ENCODE results near the gene CDKAL1. TPM values are rescaled to one million over a fixed set of nuclear protein-coding genes. Genes with fewer than 3 reads are reported as not detected.
A peak's percentile ranks its signal among the peaks of the same experiment; 100 is the strongest.

Gene CDKAL1
- total and polyA plus RNA-seq, 2 of the 13 experiments (the other 11 are each of a cell fraction or from before 2014, with no cell fraction given): 9.5 to 27.7 TPM

DNA sequence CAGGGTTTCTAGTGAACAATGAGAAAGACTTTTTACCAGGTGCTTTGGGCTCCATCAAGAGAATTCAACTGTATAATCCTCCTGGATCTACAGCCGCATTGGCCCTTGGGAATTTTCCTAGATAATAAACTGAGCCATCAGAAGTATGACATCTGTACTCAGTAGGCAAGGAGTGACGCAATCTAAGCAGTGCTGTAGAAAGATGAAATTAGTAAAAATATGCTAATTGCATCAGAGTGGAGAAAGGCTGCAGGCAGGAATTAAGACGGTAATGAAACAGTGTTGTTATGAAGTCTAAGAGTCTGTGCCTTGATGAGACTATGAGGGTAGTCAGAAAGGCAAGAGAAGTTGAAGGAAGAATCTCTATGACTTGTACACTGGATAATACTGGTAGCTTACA lies 551.4 kb downstream of the CDKAL1 start:
- FAIRE-seq (no peak), ATAC-seq (no peak), DNase-seq (ENCODE audit: low spot score) (no peak)
- Histone ChIP-seq H3K27me3 (ENCODE audit: control insufficient read depth in 1 of 2, insufficient read depth in 2 of 2, low read length in 2 of 2) (no peaks in the 10 kb centered on the region), H2AFZ (ENCODE audit: low read length) (no peak overlapping the region), H3K79me2 (ENCODE audit: insufficient read depth, low read length) (no peaks in the 10 kb centered on the region), H4K20me1 (ENCODE audit: insufficient read depth, low read length) (no peaks in the 10 kb centered on the region), H3K4me3 (replicated peaks in 1 of 3; ENCODE audit: insufficient read depth in 1 of 3, low read depth in 2 of 3, low read length in 3 of 3) (no peak overlapping the region), H3K36me3 (replicated peaks in 1 of 2; ENCODE audit: control insufficient read depth in 1 of 2, insufficient read depth in 2 of 2, low read length in 2 of 2) (peaks cover 0 to 3% of the 10 kb centered on the region in 2 experiments; a peak in 2 of 5 replicates), H3K9ac (ENCODE audit: insufficient read depth, low read depth, low read length) (no peak overlapping the region), H3K4me1 (ENCODE audit: insufficient read depth, low read length) (peaks cover 12% of the 10 kb centered on the region), H3K4me2 (ENCODE audit: low read depth, low read length) (no peak overlapping the region), H3K27ac (ENCODE audit: extremely low read length, insufficient read depth, low read length) (no peak overlapping the region), H3K9me3 (ENCODE audit: low read length) (no peaks in the 10 kb centered on the region)
- TF ChIP-seq NFATC3 (CRISPR knock-in tag; IDR thresholded peaks at IDR 0.05) (no peak), CEBPG (CRISPR knock-in tag; IDR thresholded peaks at IDR 0.05) (0 out of 2 replicates have a peak, but pooled peaks have one; percentile 26), SRSF4 (IDR thresholded peaks at IDR 0.05; ENCODE audit: low read depth, low read length, poor library complexity, severe bottlenecking) (no peak), SRF (IDR thresholded peaks at IDR 0.05; ENCODE audit: low read depth, low read length) (no peak), CEBPB (IDR thresholded peaks at IDR 0.05; ENCODE audit: borderline replicate concordance, low read depth, low read length) (peak; percentile 74; the same call in 1 of the 2 replicates), ZNF343 (CRISPR knock-in tag; IDR thresholded peaks at IDR 0.05) (no peak), HOXD1 (CRISPR knock-in tag; IDR thresholded peaks at IDR 0.05) (no peak), FOXP1 (IDR thresholded peaks at IDR 0.05) (no peak), FOXP1 (CRISPR knock-in tag; IDR thresholded peaks at IDR 0.05) (no peak), ARID2 (CRISPR knock-in tag; IDR thresholded peaks at IDR 0.05; ENCODE audit: borderline replicate concordance) (no peak), ZNF225 (CRISPR knock-in tag; IDR thresholded peaks at IDR 0.05) (no peak)
- TF ChIP-seq, protein P1, sequence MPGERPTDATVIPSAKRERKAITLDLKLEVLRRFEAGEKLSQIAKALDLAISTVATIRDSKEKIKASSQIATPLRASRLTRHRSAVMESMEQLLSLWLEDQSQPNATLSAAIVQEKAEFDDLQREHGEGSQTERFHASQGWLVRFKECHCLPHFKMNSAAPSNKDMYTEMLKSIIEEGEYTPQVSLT (CRISPR knock-in tag; IDR thresholded peaks at IDR 0.05; ENCODE audit: borderline replicate concordance, low read depth): no peak
- TF ChIP-seq, protein P2, sequence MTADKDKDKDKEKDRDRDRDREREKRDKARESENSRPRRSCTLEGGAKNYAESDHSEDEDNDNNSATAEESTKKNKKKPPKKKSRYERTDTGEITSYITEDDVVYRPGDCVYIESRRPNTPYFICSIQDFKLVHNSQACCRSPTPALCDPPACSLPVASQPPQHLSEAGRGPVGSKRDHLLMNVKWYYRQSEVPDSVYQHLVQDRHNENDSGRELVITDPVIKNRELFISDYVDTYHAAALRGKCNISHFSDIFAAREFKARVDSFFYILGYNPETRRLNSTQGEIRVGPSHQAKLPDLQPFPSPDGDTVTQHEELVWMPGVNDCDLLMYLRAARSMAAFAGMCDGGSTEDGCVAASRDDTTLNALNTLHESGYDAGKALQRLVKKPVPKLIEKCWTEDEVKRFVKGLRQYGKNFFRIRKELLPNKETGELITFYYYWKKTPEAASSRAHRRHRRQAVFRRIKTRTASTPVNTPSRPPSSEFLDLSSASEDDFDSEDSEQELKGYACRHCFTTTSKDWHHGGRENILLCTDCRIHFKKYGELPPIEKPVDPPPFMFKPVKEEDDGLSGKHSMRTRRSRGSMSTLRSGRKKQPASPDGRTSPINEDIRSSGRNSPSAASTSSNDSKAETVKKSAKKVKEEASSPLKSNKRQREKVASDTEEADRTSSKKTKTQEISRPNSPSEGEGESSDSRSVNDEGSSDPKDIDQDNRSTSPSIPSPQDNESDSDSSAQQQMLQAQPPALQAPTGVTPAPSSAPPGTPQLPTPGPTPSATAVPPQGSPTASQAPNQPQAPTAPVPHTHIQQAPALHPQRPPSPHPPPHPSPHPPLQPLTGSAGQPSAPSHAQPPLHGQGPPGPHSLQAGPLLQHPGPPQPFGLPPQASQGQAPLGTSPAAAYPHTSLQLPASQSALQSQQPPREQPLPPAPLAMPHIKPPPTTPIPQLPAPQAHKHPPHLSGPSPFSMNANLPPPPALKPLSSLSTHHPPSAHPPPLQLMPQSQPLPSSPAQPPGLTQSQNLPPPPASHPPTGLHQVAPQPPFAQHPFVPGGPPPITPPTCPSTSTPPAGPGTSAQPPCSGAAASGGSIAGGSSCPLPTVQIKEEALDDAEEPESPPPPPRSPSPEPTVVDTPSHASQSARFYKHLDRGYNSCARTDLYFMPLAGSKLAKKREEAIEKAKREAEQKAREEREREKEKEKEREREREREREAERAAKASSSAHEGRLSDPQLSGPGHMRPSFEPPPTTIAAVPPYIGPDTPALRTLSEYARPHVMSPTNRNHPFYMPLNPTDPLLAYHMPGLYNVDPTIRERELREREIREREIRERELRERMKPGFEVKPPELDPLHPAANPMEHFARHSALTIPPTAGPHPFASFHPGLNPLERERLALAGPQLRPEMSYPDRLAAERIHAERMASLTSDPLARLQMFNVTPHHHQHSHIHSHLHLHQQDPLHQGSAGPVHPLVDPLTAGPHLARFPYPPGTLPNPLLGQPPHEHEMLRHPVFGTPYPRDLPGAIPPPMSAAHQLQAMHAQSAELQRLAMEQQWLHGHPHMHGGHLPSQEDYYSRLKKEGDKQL (CRISPR knock-in tag; IDR thresholded peaks at IDR 0.05; ENCODE audit: low read depth): no peak
- TF ChIP-seq, protein P3, sequence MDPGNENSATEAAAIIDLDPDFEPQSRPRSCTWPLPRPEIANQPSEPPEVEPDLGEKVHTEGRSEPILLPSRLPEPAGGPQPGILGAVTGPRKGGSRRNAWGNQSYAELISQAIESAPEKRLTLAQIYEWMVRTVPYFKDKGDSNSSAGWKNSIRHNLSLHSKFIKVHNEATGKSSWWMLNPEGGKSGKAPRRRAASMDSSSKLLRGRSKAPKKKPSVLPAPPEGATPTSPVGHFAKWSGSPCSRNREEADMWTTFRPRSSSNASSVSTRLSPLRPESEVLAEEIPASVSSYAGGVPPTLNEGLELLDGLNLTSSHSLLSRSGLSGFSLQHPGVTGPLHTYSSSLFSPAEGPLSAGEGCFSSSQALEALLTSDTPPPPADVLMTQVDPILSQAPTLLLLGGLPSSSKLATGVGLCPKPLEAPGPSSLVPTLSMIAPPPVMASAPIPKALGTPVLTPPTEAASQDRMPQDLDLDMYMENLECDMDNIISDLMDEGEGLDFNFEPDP (CRISPR knock-in tag; conservative IDR thresholded peaks at IDR 0.05): no peak
- ChIA-PET CTCF (ENCODE audit: low intra/inter-chr PET ratio, low total read pairs) (no interaction called here), POLR2A (no interaction called here)
- intact Hi-C loops (cut with micrococcal nuclease; ENCODE audit: unreplicated experiment): no loop called here
- BruUV-seq (replicated peaks): no TSS peak
- WGBS (ENCODE audit: low lambda C conversion rate): 96% methylated on average over 3 of the region's 3 CpGs
- in situ Hi-C loops (cut with HindIII; ENCODE audit: extremely low pct_ligation_motif_present, low pct_unique_long_range_greater_than_20kb): no loop called here
